Keratinocyte (primary cell): ENCODE measurements around the gene USP16. TPM values are rescaled to one million over a fixed set of nuclear protein-coding genes. Genes with fewer than 3 reads are reported as not detected.

Experiments
- DNase-seq: peaks from one replicate; pipeline ENCODE4 v3.0.0-alpha.2; 2011; ENCODE audit warnings: low read depth, missing footprints, low spot score
- FAIRE-seq: peaks from 2 replicates; lab custom pipeline; 2011; peaks lifted over from hg19 to GRCh38; lab: Jason Lieb, UNC
- H2AFZ ChIP-seq: 2 replicates; pipeline ENCODE4 v1.6.0; 2012; ENCODE audit warnings: low read length, control low read depth, inconsistent platforms; ENCODE audit not compliant: control insufficient read depth
- H3K27ac ChIP-seq: 2 replicates; pipeline ENCODE4 v1.5.1; 2011; ENCODE audit warnings: low read length; ENCODE audit not compliant: control insufficient read depth, insufficient read depth
- H3K27me3 ChIP-seq: 3 replicates; pipeline ENCODE4 v1.6.0; 2011; ENCODE audit warnings: low read length; ENCODE audit not compliant: control insufficient read depth, insufficient read depth; ENCODE audit errors: extremely low read depth
- H3K36me3 ChIP-seq, 2 experiments: 2 replicates in 1 of 2; 3 replicates in 1 of 2; pipeline ENCODE4 v1.5.1; 2011; ENCODE audit warnings: low read length in 2 of 2, mild to moderate bottlenecking in 1 of 2; ENCODE audit not compliant: control insufficient read depth in 2 of 2, insufficient read depth in 2 of 2; ENCODE audit errors: extremely low read depth in 1 of 2
- H3K4me1 ChIP-seq: 3 replicates; pipeline ENCODE4 v1.5.1; 2011; ENCODE audit warnings: low read length; ENCODE audit not compliant: control insufficient read depth, insufficient read depth; ENCODE audit errors: extremely low read depth
- H3K4me2 ChIP-seq: 3 replicates; pipeline ENCODE4 v1.6.0; 2011; ENCODE audit warnings: low read depth, low read length; ENCODE audit not compliant: control insufficient read depth, insufficient read depth; ENCODE audit errors: extremely low read depth
- H3K4me3 ChIP-seq, 3 experiments: fragments of 200-600 bp in 1 of 3; sonication (generic) in 1 of 3; 2 replicates in 2 of 3; 3 replicates in 1 of 3; pipeline ENCODE4 v1.5.1; 2011 to 2016; ENCODE audit warnings: low read length in 3 of 3, mild to moderate bottlenecking in 3 of 3, control low read depth in 2 of 3, inconsistent platforms in 1 of 3, low read depth in 1 of 3, mixed read lengths in 1 of 3, mixed run types in 1 of 3, moderate library complexity in 1 of 3; ENCODE audit not compliant: control insufficient read depth in 2 of 3, insufficient read depth in 2 of 3; ENCODE audit errors: extremely low read depth in 1 of 3
- H3K79me2 ChIP-seq: 2 replicates; pipeline ENCODE4 v1.6.0; 2012; ENCODE audit warnings: low read length; ENCODE audit not compliant: control insufficient read depth, insufficient read depth
- H3K9ac ChIP-seq: 3 replicates; pipeline ENCODE4 v1.6.0; 2011; ENCODE audit warnings: low read length; ENCODE audit not compliant: control insufficient read depth, insufficient read depth; ENCODE audit errors: extremely low read depth
- H3K9me1 ChIP-seq: 3 replicates; pipeline ENCODE4 v1.6.0; 2011; ENCODE audit warnings: low read length; ENCODE audit not compliant: control insufficient read depth, insufficient read depth; ENCODE audit errors: extremely low read depth
- H3K9me3 ChIP-seq: 2 replicates; pipeline ENCODE4 v1.5.1; 2012; ENCODE audit warnings: low read depth, low read length; ENCODE audit not compliant: control insufficient read depth
- H4K20me1 ChIP-seq: 3 replicates; pipeline ENCODE4 v1.6.0; 2011; ENCODE audit warnings: low read length; ENCODE audit not compliant: control insufficient read depth, insufficient read depth; ENCODE audit errors: extremely low read depth
- EZH2 ChIP-seq: IDR thresholded peaks from one replicate; pipeline ENCODE4 v1.6.1; 2012; ENCODE audit warnings: inconsistent platforms, mild to moderate bottlenecking, low read length, moderate library complexity
- dilution Hi-C: fragments of 300-500 bp; cut with MboI; formaldehyde crosslinking; loops from one replicate; pipeline ENCODE4 v1.7.0; 2020; ENCODE audit warnings: low sequenced_read_pairs; ENCODE audit not compliant: extremely low pct_ligation_motif_present
- polyA plus RNA-seq, 5 experiments: library from polyadenylated mRNA; depleted of rRNA in 3 of 5; stranded (reverse) in 3 of 5; stranded (forward) in 1 of 5; unstranded in 1 of 5; fragments of >200 nt; gene quantifications; 1 replicate in 1 of 5; 2 replicates in 3 of 5; 3 replicates in 1 of 5; pipeline versions ENCODE4 v1.2.1 to v1.2.3, GENCODE V29; 2011 to 2012; ENCODE audit warnings: missing spikeins in 2 of 5, low read depth in 1 of 5, low replicate concordance in 1 of 5
- TF ChIP-seq, protein P1 (sequence below), 3 experiments: IDR thresholded peaks in 1 of 3; conservative IDR thresholded peaks in 1 of 3; optimal IDR thresholded peaks in 1 of 3; 2 replicates in 2 of 3; 3 replicates in 1 of 3; pipeline versions ENCODE3 to v1.5.1; 2011; ENCODE audit warnings: low read length in 3 of 3, mild to moderate bottlenecking in 3 of 3, moderate library complexity in 2 of 3, control low read depth in 1 of 3, inconsistent platforms in 1 of 3; ENCODE audit not compliant: insufficient read depth in 2 of 3; ENCODE audit errors: extremely low read depth in 1 of 3

Gene USP16
- polyA plus RNA-seq, 1 donor (not counting 4 experiments of a cell fraction or from before 2014, with no cell fraction given) = 26.7 TPM

DNA sequence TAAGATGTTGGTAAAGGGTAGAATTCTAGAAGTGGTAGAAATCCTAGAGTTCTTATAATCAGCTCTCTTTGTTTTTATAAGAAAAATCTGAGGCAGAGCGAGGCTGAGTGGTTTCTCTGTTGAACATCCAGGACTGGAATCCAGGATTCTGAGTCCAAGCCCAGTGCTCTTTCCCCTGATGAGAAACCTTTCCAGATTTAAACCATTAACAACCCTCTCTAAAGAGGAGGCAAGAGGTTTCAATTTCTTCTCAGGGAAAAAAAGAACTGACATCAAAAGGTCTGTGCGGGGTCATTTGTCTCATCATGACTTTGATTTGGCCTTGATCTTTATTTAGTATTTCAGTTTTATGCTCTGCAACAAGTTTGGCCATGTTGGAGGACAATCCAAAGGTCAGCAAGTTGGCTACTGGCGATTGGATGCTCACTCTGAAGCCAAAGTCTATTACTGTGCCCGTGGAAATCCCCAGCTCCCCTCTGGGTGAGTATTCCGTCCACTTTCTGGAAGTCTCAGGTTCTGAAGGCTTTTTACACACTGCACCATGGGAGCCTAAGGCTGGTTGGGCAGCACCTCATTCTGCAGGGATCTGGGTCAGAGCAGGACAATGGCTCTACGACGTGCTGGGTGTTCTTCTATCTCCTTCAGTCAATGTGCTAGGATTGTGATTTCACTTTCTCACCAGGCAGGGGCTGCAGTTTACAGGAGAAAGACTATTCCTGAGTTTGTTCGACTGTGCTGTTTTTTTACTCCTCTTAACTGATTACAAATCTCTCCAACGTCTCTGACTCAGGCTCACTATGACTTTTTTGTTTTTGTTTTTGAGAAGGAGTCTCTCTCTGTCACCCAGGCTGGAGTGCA is 67.9 kb downstream of the USP16 start:
- dilution Hi-C loops = no loop called here
- no peak overlapping the region for H3K9ac ChIP-seq
- FAIRE-seq (no peak), DNase-seq (no peak)
- H3K27me3 ChIP-seq = no peaks in the 10 kb centered on the region
- no peak overlapping the region for H3K4me3 ChIP-seq
- no peaks in the 10 kb centered on the region for H3K9me1 ChIP-seq
- H3K79me2 ChIP-seq = no peaks in the 10 kb centered on the region
- no peak overlapping the region for H3K27ac ChIP-seq
- TF ChIP-seq, protein P1, sequence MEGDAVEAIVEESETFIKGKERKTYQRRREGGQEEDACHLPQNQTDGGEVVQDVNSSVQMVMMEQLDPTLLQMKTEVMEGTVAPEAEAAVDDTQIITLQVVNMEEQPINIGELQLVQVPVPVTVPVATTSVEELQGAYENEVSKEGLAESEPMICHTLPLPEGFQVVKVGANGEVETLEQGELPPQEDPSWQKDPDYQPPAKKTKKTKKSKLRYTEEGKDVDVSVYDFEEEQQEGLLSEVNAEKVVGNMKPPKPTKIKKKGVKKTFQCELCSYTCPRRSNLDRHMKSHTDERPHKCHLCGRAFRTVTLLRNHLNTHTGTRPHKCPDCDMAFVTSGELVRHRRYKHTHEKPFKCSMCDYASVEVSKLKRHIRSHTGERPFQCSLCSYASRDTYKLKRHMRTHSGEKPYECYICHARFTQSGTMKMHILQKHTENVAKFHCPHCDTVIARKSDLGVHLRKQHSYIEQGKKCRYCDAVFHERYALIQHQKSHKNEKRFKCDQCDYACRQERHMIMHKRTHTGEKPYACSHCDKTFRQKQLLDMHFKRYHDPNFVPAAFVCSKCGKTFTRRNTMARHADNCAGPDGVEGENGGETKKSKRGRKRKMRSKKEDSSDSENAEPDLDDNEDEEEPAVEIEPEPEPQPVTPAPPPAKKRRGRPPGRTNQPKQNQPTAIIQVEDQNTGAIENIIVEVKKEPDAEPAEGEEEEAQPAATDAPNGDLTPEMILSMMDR (optimal IDR thresholded peaks at IDR 0.05 in 1 of 3, IDR thresholded peaks at IDR 0.05 in 1 of 3, conservative IDR thresholded peaks at IDR 0.05 in 1 of 3; ENCODE audit: extremely low read depth in 1 of 3, insufficient read depth in 2 of 3, low read length in 3 of 3) = peak in 1 of 3 experiments; percentile 41
- TF ChIP-seq EZH2 = no peak
- H3K9me3 ChIP-seq = no peaks in the 10 kb centered on the region
- H2AFZ ChIP-seq = peak overlapping the region; percentile 66
- H4K20me1 ChIP-seq = no peaks in the 10 kb centered on the region
- H3K4me2 ChIP-seq = no peak overlapping the region
- no peaks in the 10 kb centered on the region for H3K36me3 ChIP-seq
- H3K4me1 ChIP-seq = peaks cover 21% of the 10 kb centered on the region

- no peaks in the 10 kb centered on the region for H4K20me1 ChIP-seq
- H3K9me3 ChIP-seq = no peaks in the 10 kb centered on the region
- no peak overlapping the region for H3K4me3 ChIP-seq
- DNase-seq = no peak
- H3K9me1 ChIP-seq = no peaks in the 10 kb centered on the region
- H3K79me2 ChIP-seq = no peaks in the 10 kb centered on the region
- H3K4me1 ChIP-seq = peaks cover 9% of the 10 kb centered on the region
- H3K27me3 ChIP-seq = no peaks in the 10 kb centered on the region
- no peak overlapping the region for H3K27ac ChIP-seq
- H3K4me2 ChIP-seq = no peak overlapping the region
- dilution Hi-C loops = no loop called here
- no peak overlapping the region for H2AFZ ChIP-seq
- no peaks in the 10 kb centered on the region for H3K36me3 ChIP-seq
- FAIRE-seq = no peak
- H3K9ac ChIP-seq = no peak overlapping the region
- TF ChIP-seq, protein P1 (optimal IDR thresholded peaks at IDR 0.05 in 1 of 3, IDR thresholded peaks at IDR 0.05 in 1 of 3, conservative IDR thresholded peaks at IDR 0.05 in 1 of 3; ENCODE audit: extremely low read depth in 1 of 3, insufficient read depth in 2 of 3, low read length in 3 of 3) = no peak
- no peak for TF ChIP-seq EZH2
These were observed 71.9 kb downstream of the USP16 start for GRCh38 chr21:29096218-29097015.
